ENCODE data around the gene TPPP. TPM values are rescaled to one million over a fixed set of nuclear protein-coding genes. Genes with fewer than 3 reads are reported as not detected.
"Not testable (repeated sequence)": the region's sequence is repeated elsewhere in the genome, so short reads cannot be mapped to it uniquely, and the experiment has no call there.

Gene TPPP
- 1 to 10 TPM; 2.4 to 8.7 (median 3.2) TPM for total RNA-seq

DNA sequence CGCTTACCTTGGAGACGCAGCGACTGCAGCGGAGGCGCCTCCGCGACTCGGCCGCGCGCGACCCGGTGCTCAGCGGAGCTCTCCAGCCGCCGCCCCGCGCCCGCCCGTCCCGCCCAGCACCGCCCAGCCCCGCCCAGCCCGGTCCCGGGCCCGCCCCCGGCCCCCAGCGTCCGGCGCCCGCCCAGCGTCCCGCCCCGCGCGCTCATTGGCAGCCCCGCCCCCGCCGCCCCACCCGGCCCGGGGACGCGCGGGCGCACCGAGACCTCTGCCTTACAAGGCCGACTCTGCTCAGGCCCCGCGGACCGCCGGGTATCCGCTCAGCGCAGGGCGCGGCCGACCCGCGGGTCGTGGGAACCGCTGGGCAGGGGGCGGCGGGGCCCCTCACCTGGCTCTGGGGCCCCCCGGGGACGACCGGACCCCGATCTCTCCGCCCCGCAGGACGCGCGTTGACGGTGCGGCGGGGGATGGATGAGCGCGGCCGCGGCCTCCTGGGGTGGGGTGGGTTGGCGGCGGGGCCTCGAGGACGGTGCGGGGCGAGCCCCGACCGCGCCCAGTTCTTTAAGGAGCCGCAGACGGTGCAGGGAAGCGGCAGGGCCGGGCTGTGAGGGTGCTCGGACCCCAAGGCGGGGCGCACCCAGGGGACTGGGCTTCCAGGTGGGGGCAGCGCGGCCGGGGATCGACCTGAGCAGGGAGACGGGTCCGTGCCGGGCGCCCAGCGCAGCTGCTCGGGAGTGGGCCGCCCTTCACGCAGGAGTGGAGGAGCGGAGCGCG lies at the start of gene TPPP:
TPPP (minus strand) TSS at position 82 of the 771 bp plus-strand sequence. CDS start 15,292 bp downstream, outside the sequence.
- H3K27me3 ChIP-seq; H3K4me1 ChIP-seq; in situ Hi-C loops (cut with MboI; ENCODE audit: low sequenced_read_pairs in 4 of 4); H3K36me3 ChIP-seq; H3K9me3 ChIP-seq: not testable (repeated sequence)
- H3K4me3 ChIP-seq = peak within 1 kb of the TSS; percentile 58 to 71 (median 70)
- intact Hi-C loops (cut with DNase I; ENCODE audit: low total_unique reads) = loop anchor here (5.0 kb wide), 2 partner anchors 89 to 199 kb away; partner anchors contain the start of genes BRD9, TRIP13 and ZDHHC11B
- ATAC-seq = peak; percentile 82 to 89
- peak within 1 kb of the TSS; percentile 76 to 89 (median 84) for H3K27ac ChIP-seq
- peak; percentile 82 to 84 for TF ChIP-seq POLR2A (IDR thresholded peaks at IDR 0.05)
- DNase-seq = peak; percentile 78 to 84

DNA sequence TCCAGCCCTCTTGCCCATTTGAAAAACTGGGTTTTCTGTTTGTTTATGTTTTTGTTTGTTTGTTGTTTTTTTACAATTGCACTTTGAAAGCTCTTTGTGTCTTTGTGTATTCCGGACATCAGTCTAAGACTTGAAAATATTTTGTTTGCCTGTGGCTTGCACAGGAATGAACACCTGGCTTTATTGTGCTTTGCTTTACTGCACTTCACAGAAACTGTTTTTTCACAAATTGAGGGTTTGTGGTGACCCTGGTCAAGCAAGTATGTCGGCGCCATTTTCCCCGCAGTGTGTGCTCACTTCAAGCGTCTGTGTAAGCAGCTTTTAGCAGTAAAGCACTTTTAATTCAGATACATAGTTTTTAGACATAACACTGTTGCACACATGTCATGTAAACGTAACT lies 49.1 kb upstream of the TPPP start:
- ATAC-seq; H3K36me3 ChIP-seq; DNase-seq; H3K27me3 ChIP-seq; H3K4me1 ChIP-seq; H3K27ac ChIP-seq; in situ Hi-C loops (cut with MboI; ENCODE audit: low sequenced_read_pairs in 4 of 4); H3K9me3 ChIP-seq; H3K4me3 ChIP-seq; intact Hi-C loops (cut with DNase I; ENCODE audit: low total_unique reads): not testable (repeated sequence)

DNA sequence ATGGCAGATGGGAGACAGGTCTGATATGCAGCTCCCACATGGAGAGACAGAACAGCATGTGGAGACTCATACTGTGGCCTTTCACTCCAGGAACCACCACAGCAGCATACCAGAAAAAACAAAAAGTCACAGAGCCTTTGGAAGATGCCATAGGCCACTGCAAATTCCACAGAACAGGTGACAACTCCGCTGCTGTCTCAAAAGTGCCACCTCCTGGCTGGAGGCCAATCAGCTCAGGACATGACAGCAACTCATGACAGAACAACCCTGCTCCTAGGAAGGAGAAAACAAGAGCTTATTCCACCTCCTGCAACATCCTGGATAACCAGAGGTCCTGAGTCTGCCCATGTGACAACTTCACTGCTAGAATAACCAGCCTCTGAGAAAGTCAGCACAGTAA lies 41.0 kb upstream of the TPPP start:
- H3K27ac ChIP-seq; H3K9me3 ChIP-seq; ATAC-seq; H3K36me3 ChIP-seq; H3K4me3 ChIP-seq; in situ Hi-C loops (cut with MboI; ENCODE audit: low sequenced_read_pairs in 4 of 4); intact Hi-C loops (cut with DNase I; ENCODE audit: low total_unique reads); H3K27me3 ChIP-seq; H3K4me1 ChIP-seq; DNase-seq: not testable (repeated sequence)

DNA sequence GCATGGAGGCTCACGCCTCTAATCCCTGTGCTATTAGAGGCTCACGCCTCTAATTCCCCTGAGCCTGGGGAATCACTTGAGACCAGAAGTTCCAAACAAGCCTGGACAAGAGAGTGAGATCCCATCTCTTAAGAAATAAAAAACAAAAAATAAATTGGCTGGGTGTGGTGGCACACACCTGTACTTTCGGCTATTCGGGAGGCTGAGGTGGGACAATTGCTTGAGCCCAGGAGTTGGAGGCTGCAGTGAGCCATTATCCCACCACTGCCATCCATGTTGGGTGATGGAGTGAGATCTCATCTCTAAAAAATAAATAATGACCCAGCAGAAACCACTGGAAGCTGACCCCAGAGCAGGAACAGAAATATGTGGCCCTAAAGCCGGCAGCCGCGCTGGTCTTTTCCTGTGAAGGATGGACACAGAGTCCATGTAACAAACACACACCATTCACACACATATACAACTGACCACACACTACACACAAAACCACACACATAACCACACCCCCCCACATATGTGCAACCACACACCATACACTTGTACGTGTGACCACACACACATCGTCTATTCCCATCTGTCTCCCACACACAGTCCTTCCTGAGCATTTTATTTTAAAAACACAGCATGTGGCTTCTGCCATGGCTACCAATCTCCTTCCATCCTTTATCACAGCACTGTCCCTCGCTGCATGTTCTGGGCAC lies 39.8 kb upstream of the TPPP start:
- intact Hi-C loops (cut with DNase I; ENCODE audit: low total_unique reads); ATAC-seq; in situ Hi-C loops (cut with MboI; ENCODE audit: low sequenced_read_pairs in 4 of 4): not testable (repeated sequence)

DNA sequence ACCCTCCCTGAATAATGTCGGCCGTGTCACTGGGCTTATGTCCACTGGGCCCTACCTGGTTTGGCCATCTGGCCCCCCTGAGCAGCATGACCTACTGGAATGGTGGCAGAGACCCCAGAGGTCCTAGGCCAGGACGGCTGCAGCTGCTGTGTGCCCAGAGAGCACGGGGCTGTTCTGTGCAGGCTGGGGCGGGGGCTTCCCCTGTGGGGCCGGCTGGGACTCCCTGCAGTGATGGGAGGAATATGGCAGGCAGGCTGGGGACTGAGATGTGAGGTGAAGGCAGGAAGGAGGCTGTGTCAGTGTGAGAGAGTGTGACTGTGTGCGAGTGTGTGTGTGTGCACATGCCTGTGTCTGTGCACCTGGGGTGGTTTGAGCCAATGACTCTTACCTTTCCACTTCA lies 36.1 kb upstream of the TPPP start:
- in situ Hi-C loops (cut with MboI; ENCODE audit: low sequenced_read_pairs in 4 of 4); H3K36me3 ChIP-seq; H3K9me3 ChIP-seq; H3K27ac ChIP-seq; H3K4me1 ChIP-seq; ATAC-seq; H3K4me3 ChIP-seq; H3K27me3 ChIP-seq; DNase-seq; intact Hi-C loops (cut with DNase I; ENCODE audit: low total_unique reads): not testable (repeated sequence)

More for the DNA sequence above, 39.8 kb upstream of the TPPP start:
- H3K4me1 ChIP-seq, DNase-seq, H3K9me3 ChIP-seq, H3K36me3 ChIP-seq, H3K4me3 ChIP-seq, H3K27me3 ChIP-seq, H3K27ac ChIP-seq: not testable (repeated sequence)

DNA sequence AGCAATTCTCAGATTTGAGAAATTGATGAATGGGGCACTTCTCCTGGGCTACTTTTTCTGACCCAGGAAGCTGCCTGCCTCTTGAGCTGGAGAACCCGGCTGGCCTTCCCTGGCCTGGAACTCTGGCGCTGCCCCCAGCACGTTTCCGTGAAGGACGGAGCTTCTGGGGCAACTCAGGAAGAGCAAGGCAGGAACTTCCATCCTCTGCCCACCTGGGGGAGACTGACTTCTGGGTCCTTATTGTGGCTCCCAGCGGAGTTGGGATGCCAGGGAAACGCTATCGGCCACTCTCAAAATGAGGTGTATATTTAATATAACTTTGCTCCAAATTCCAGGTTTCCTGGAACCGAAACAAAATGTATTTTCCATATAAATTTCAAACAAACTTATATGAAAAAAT lies 33.9 kb upstream of the TPPP start:
- ATAC-seq; H3K4me3 ChIP-seq; in situ Hi-C loops (cut with MboI; ENCODE audit: low sequenced_read_pairs in 4 of 4); H3K27me3 ChIP-seq; H3K36me3 ChIP-seq; intact Hi-C loops (cut with DNase I; ENCODE audit: low total_unique reads); H3K9me3 ChIP-seq; DNase-seq; H3K27ac ChIP-seq; H3K4me1 ChIP-seq: not testable (repeated sequence)

DNA sequence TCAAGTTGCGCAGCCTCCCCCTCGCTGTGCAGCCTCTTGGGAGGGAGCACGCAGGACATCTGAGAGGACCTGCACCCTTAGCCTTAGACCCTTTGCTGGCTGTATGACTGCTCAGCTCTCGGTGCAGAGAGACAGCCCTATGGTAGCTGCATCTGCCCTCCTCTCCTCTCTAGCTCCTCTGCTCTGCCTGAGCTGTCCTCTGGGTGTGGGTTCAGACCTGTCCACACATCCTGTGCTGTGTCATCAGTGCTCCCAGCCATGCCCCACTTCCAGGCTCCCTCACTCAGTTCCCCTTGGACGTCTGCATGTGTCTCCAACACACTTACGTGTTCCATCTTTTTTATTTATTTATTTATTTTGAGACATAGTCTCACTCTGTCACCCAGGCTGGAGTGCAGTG lies 30.7 kb upstream of the TPPP start:
- ATAC-seq; H3K9me3 ChIP-seq; in situ Hi-C loops (cut with MboI; ENCODE audit: low sequenced_read_pairs in 4 of 4); H3K4me3 ChIP-seq; H3K27me3 ChIP-seq; intact Hi-C loops (cut with DNase I; ENCODE audit: low total_unique reads); H3K36me3 ChIP-seq; DNase-seq; H3K27ac ChIP-seq; H3K4me1 ChIP-seq: not testable (repeated sequence)

DNA sequence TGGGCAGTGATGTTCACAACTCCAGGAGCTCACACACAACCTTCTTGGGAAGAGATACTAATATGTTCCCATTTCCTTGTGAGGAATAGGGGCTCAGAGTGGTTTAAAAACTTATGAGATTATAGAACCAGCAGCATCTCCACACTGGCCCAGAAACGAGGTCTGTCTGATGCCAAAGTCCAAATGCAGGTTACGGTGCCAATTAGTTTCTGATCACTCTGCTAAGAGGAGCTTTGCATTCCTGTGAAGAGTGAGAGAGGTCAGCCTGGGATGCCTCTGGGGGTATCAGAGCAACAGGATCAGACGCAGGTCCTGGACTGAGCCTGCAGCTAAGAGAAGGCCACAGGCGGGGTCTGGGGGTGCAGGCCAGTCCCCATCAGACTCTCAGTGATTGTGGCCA lies 30.2 kb upstream of the TPPP start:
- intact Hi-C loops (cut with DNase I; ENCODE audit: low total_unique reads) = not testable (repeated sequence)

DNA sequence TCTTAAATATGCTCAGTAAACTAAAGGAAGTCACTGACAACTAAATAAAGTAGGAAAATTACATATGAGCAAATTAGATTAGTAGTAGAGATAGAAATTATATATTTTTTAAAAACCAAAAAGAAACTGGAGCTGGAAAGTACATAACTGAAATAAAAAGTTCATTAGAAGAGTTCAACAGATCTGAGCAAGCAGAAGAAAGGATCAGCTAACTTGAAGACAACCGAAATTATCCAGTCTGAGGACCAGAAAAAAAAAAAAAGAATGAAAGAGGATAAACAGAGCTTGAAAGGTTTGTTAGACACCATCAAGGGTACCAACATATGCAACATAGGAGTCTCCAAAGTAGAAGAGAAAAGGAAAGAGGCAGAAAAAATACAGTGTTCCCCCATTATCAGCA lies 26.2 kb upstream of the TPPP start:
- H3K4me3 ChIP-seq; DNase-seq; H3K9me3 ChIP-seq; ATAC-seq; H3K27ac ChIP-seq; intact Hi-C loops (cut with DNase I; ENCODE audit: low total_unique reads); H3K36me3 ChIP-seq; H3K4me1 ChIP-seq; H3K27me3 ChIP-seq; in situ Hi-C loops (cut with MboI; ENCODE audit: low sequenced_read_pairs in 4 of 4): not testable (repeated sequence)

More for the DNA sequence above, 30.2 kb upstream of the TPPP start:
- in situ Hi-C loops (cut with MboI; ENCODE audit: low sequenced_read_pairs in 4 of 4); H3K36me3 ChIP-seq; H3K27me3 ChIP-seq; H3K4me1 ChIP-seq; H3K9me3 ChIP-seq; H3K4me3 ChIP-seq; H3K27ac ChIP-seq; DNase-seq; ATAC-seq: not testable (repeated sequence)

All from gastrocnemius medialis (tissue), 4 donors.